Measurements from ENCODE around the gene DCAF8.
A peak's percentile ranks its signal among the peaks of the same experiment; 100 is the strongest.

Gene DCAF8

DNA sequence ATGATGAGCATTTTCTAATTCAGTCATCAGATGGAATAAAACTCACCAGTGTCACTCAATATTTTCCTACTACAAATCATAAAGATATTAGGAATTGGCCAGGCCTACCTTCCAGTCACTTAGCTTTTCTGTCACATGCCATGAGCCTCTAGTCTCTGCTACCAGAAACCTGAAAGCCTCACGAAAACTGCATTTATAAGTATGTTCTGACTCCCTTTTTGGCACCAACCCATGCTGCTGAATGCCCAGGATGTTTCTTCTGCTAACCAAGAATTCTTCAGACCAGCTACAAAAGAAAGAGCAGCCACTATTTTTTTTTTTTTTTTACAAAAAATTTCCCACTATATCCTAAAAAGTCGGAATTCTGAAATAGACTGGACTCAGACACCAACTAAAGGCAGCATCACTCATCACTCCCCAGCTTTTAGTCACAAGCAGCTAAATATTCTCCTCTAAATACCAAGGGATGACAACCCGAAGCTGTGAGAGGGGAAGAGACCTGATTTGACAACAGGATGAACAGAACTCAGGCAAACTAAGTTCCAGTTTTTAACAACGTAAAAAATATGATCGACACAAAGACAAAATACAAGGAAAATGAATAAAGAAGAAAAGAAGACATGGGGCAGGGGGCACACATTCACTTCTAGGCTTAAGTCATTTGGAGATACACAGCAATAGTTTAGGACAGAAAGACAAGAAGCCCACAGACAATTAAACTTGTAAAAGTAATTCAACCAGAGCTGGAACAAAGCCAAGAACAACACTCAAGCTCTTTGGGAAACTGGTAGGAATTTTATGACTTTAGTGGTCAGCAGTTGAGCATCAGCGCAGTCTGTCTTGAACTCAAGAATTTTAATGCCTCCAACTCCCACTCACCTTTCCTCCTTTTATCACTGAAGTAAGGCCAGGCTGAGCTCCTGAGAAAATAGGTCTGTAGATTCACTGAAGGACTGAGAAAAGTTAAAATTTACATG is 1.7 kb downstream of the DCAF8 start:
- no peak overlapping the region for H3K27ac ChIP-seq
- no peak for TF ChIP-seq ZFX (IDR thresholded peaks at IDR 0.05)
- TF ChIP-seq, protein P1, sequence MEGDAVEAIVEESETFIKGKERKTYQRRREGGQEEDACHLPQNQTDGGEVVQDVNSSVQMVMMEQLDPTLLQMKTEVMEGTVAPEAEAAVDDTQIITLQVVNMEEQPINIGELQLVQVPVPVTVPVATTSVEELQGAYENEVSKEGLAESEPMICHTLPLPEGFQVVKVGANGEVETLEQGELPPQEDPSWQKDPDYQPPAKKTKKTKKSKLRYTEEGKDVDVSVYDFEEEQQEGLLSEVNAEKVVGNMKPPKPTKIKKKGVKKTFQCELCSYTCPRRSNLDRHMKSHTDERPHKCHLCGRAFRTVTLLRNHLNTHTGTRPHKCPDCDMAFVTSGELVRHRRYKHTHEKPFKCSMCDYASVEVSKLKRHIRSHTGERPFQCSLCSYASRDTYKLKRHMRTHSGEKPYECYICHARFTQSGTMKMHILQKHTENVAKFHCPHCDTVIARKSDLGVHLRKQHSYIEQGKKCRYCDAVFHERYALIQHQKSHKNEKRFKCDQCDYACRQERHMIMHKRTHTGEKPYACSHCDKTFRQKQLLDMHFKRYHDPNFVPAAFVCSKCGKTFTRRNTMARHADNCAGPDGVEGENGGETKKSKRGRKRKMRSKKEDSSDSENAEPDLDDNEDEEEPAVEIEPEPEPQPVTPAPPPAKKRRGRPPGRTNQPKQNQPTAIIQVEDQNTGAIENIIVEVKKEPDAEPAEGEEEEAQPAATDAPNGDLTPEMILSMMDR (conservative IDR thresholded peaks at IDR 0.05): no peak

DNA sequence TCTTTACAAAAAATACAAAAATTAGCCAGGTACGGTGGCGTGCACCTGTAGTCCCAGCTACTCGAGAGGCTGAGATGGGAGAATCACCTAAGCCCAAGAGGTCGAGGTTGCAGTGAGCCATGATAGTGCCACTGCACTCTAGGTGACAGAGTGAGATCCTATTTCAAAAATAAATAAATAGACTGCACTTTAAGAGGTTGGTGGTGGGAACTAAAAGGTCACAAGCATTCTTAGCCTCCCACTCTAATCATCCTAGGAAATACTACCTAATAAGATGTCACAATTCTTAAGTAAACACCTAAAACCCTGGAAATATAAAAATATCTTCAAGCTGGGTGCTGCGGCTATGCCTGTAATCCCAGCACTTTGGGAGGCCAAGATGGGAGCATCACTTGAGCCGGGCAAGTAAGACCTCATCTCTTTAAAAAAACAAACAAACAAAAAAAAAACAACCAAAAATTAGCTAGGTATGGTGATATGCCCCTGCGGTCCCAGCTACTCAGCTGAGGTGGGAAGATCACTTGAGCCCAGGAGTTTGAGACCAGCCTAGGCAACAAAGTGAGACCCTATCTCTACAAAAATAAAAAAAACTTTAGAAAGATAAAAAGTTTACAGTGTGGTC is 4.1 kb downstream of the DCAF8 start:
- TF ChIP-seq ZFX (IDR thresholded peaks at IDR 0.05): no peak
- TF ChIP-seq, protein P1 (conservative IDR thresholded peaks at IDR 0.05): no peak
- no peak overlapping the region; the same call in 1 of the 2 replicates for H3K27ac ChIP-seq

DNA sequence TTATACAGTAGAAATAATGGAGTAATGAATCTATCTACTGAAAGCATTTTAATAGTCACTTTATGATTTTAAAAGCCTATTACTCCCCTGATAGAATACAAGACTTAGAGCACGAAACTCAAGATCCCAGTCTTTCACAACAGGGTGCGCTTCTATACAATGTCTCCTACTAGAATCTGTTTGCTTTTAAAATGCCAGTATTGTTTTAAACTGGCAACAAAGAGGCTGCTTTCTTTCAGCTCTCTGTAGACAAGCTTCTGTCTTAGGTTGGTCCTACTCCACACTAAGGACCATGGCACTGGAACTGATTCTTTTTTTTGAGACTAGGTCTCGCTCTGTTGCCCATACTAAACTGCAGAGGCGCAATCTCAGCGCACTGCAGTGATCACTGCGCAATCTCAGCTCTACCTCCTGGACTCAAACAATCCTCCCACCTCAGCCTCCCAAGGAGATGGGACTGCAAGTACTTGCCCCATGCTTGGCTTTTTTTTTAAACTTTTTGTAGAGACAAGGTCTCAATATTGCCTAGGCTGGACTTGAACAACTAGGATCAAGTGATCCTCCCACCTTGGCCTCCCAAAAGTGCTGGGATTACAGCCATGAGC is 4.8 kb downstream of the DCAF8 start:
- no peak overlapping the region; the same call in 1 of the 2 replicates for H3K27ac ChIP-seq
- TF ChIP-seq, protein P1 (conservative IDR thresholded peaks at IDR 0.05): no peak
- TF ChIP-seq ZFX (IDR thresholded peaks at IDR 0.05): no peak

DNA sequence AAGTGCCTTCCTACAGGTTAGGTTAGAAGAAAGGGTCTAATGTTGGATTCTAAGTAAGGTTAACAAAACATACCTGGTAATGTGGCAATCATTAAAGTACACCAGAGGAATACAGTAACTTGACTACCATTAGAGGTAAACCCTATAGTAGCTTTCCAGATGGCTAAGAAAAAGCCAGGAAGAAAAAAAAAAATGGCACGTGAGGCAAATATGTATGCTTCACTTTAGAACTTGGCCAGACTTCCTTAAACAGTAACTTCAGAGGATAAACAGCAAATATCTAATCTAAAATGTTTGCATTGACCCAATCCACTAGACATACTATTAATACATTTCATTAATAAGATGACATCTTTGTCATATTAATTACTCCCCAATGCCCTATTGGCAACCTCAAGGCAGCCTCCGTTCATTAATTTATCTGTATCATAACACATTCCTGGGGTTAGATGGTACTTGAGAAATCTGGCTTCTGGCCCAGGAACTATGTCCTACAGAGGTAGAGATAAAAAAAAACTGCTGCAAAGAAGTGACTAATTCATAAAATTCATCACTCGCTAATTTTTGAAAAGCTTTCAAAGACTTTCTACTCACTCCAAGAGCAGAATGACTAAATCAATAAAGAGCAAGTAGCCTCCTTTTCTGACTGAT is 5.8 kb downstream of the DCAF8 start:
- TF ChIP-seq, protein P1 (conservative IDR thresholded peaks at IDR 0.05): no peak
- TF ChIP-seq ZFX (IDR thresholded peaks at IDR 0.05): no peak
- no peak overlapping the region for H3K27ac ChIP-seq

DNA sequence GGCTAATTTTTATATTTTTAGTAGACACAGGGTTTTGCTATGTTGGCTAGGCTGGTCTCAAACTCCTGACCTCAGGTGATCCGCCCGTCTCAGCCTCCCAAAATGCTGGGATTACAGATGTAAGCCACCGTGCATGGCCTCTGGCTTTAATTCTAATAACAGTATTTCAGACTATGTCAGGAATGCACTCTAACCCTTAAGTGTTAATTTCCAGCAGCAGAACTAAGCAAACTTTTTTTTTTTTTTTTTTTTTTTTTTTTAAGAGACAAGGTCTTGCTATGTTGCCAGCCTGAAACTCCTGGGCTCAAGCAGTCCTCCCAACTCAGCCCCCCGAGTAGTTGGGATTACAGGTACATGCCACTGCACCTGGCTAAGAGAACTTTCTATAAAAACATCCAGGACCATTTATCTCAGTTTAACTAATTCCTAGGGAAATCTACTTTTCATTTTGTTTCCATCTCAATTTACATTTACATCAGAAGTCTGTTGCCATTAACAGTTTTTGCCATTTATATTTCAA is 6.5 kb downstream of the DCAF8 start:
- H3K27ac ChIP-seq: no peak overlapping the region
- TF ChIP-seq, protein P1 (conservative IDR thresholded peaks at IDR 0.05): no peak
- no peak for TF ChIP-seq ZFX (IDR thresholded peaks at IDR 0.05)

DNA sequence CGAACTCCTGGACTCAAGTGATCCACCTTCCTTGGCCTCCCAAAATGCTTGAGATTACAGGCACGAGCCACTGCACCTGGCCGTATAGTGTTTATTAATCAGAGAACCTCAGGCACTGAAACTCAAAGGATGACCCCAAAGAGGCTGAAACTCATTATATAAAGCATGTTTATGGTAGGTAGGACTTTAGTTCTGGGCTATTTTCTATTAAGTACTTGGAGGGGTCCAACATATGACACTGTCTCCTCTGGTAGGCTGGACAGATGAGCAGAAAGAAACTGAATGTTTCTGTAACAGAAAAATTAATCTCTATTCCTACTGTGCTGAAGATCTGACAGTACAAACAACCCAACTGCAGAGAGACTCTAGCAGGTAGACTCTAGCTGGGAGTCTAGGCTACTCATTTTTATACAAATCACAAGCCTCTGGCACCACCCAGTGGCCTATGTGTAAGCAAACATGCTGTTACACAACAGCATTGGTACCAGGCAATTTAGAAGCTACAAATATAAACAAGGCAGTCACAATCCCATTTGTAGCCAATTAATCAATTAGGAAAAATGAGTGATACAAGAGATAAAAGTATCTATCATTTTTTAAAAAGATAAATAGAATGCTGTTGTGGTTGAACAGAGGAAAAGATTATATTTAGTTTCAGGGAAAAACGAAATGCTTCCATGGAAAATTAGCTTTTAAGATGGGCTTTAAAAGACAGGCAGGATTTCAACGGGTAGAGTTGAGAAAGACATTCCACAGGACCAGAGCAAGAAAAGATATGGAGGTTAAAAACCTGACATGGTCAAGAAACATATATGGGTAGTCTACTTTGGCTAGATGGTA is 10.4 kb downstream of the DCAF8 start:
- H3K27ac ChIP-seq: no peak overlapping the region
- TF ChIP-seq, protein P1 (conservative IDR thresholded peaks at IDR 0.05): peak; percentile 87
- no peak for TF ChIP-seq ZFX (IDR thresholded peaks at IDR 0.05)

All from C4-2B (cell line).